G401 (cell line): ENCODE data around the gene TADA3. TPM values are rescaled to one million over a fixed set of nuclear protein-coding genes. Genes with fewer than 3 reads are reported as not detected.

ENCODE experiments used
- DNase-seq: peaks from one replicate; pipeline ENCODE4 v3.0.0-alpha.2; 2015; ENCODE audit warnings: low spot score
- in situ Hi-C: cut with HindIII; loops from 2 replicates; pipeline ENCODE4 v1.10.0; 2016; ENCODE audit warnings: low sequenced_read_pairs, mixed read lengths
- total RNA-seq: library from RNA; depleted of rRNA; stranded (reverse); fragments of >200 nt; shearing (Covaris generic); gene quantifications from 2 replicates; pipeline ENCODE4 v1.2.3, GENCODE V29; 2014; rRNA removed

Gene TADA3
- total RNA-seq, 1 experiment from 2014 or later, result 72.1 TPM

DNA sequence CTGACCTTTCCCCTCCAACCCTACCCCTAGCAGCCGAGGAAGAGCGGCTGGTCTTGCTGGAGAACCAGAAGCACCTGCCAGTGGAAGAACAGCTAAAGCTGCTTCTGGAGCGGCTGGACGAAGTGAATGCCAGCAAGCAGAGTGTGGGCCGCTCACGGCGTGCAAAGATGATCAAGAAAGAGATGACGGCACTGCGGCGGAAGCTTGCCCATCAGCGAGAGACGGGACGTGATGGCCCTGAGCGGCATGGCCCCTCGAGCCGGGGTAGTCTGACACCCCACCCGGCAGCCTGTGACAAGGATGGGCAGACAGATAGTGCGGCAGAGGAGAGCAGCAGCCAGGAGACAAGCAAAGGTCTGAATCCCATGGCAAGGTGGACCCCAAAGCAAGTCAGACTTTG is 48.7 kb downstream of the TADA3 start:
- no peak for DNase-seq
- in situ Hi-C loops, result no loop called here

DNA sequence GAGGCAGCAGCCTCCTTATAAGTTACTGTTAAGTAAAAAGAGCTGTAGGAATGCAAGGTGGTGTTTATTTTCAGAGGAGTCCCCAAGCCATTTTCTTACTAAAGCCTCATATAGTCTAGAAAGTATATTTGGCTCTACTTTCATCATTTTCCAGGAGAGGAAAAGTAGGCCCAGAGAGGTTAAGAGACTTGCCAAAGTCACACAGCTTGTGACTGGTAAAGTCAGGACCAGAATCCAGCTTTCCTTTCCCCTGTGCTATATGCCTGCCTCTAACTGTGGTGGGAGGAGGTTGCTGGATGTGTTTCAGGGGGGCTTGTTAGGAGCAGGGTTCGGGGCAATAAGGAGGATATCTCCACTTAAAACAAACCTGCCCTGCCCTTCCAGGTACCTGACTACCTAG is 49.7 kb downstream of the TADA3 start:
- DNase-seq, result no peak
- in situ Hi-C loops, result no loop called here

DNA sequence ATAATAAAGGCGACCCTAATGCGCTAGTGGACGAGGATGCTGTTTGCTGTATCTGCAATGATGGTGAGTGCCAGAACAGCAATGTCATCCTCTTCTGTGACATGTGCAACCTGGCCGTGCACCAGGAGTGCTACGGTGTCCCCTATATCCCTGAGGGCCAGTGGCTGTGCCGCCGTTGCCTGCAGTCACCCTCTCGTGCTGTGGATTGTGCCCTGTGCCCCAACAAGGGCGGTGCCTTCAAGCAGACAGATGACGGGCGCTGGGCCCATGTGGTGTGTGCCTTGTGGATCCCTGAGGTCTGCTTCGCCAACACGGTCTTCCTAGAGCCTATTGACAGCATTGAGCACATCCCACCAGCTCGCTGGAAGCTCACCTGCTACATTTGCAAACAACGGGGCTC is 53.1 kb downstream of the TADA3 start:
- no peak for DNase-seq
- in situ Hi-C loops, result no loop called here

- in situ Hi-C loops, result no loop called here
- DNase-seq, result peak; percentile 21
Measured at GRCh38 chr3:9736831-9737230, 55.4 kb downstream of the TADA3 start.

- in situ Hi-C loops, result no loop called here
- DNase-seq, result peak; percentile 48
Measured at GRCh38 chr3:9732740-9733115, 59.5 kb downstream of the TADA3 start.

DNA sequence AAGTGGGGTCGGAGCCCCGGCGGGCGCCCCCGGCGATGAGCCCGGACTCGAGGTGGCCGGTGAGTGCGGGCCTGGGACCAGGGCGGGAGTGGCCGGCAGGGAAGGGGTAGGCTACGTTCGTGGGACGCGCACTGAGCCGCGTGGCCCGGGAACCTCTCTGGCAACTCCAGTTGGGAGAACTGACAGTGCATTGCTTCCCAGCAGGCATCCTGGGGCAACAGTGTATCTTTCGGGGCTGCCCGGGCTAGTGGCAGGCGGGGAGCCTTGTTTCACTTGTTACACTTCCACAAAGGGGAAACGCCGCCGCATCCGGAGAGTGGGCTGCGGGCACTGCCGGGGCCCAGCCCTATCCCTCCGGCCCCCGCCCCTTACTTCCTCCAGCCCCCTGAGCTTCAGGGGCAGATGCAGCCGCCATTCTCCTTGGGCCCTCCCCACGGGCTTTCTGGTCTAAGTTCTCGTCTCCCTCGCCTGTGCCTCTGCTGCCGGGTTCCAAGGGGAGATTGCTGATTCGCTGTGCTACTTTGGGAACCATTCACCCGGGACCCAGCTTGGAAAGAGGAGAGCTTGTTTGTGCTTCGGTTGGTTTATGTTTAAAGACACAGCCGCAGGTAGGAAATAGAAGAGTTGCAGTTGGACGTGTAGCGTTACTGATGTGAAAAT is 60.1 kb downstream of the TADA3 start:
- DNase-seq, result no peak
- in situ Hi-C loops, result no loop called here

DNA sequence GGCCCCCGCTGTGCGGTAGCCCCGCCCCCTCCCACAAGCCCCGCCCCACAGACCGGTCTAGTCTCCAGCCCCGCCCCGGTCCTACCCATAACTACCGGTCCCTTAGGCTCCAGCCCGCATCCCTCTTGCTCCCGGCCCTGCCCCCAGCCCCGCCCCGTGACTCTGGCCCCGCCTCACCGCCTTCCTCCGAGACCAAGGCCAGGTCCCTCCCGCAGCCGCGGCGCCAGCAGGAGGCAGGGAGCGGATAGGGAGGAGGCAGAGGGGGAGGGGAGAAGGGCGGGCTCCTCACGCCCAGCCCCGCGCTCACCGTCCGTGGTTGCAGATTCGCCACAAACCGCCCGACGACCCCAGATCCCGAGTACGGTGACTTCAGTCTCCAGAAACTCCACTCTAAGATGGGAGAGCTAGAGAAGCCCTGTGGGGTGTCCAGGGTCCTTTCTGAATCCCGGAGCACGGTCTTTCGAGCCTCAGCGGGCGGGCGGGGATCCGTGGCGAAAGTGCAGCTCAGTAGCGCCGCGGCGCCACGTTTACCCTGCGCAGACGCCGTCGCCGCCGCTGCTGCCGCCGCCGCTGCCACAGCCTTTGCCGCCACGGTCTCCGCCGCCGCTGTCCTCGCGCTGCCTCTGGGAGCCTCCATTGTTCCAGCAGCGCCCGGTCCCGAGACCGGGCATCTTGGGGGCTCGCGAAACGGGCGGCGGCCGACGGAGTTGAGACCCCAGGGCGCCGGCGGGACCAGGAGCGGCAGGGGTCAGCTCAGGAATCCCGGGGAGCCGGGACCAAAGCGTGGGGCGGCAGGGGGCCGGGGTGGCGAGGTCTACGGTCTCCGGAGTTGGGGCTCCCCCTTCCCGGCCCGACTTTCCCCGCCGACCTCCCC is 60.8 kb downstream of the TADA3 start, which contains the start of gene BRPF1:
BRPF1 (plus strand) TSS at position 530 of the 874 bp plus-strand sequence. CDS start 2,406 bp downstream, outside the sequence.
- DNase-seq, result peak; percentile 99
- in situ Hi-C loops, result no loop called here

GRCh38 chr3:9730657-9731205 is 61.5 kb downstream of the TADA3 start:
- in situ Hi-C loops, result no loop called here
- no peak for DNase-seq

Other genes starting within 250 kb of the TADA3 start
- not detected in 2 replicates for gene LHFPL4, start 238.7 kb downstream of the TADA3 start, total RNA-seq
- 37.7 and 39.1 TPM in 2 replicates for gene MTMR14, start 143.0 kb downstream of the TADA3 start, total RNA-seq
- 0.80 and 3.9 TPM in 2 replicates for gene CPNE9, start 88.6 kb downstream of the TADA3 start, total RNA-seq
- gene BRPF1, start 60.7 kb downstream of the TADA3 start, total RNA-seq, result 18.5 and 23.7 TPM in 2 replicates
- 32.1 and 35.3 TPM in 2 replicates for gene OGG1, start 42.5 kb downstream of the TADA3 start, total RNA-seq
- gene CAMK1, start 22.5 kb downstream of the TADA3 start, total RNA-seq, result not detected in 2 replicates
- gene ARPC4, start 609 bp upstream of the TADA3 start, total RNA-seq, result 231 and 292 TPM in 2 replicates
- gene TTLL3, start 17.8 kb upstream of the TADA3 start, total RNA-seq, result 4.6 and 5.4 TPM in 2 replicates
- 82.7 and 98.7 TPM in 2 replicates for gene RPUSD3, start 51.5 kb upstream of the TADA3 start, total RNA-seq
- not detected in 2 replicates for gene CIDEC, start 87.8 kb upstream of the TADA3 start, total RNA-seq
- gene JAGN1, start 98.1 kb upstream of the TADA3 start, total RNA-seq, result 25.1 and 30.0 TPM in 2 replicates
- gene IL17RE, start 110.4 kb upstream of the TADA3 start, total RNA-seq, result 3.6 and 5.3 TPM in 2 replicates
- gene IL17RC, start 124.6 kb upstream of the TADA3 start, total RNA-seq, result 12.2 and 22.5 TPM in 2 replicates
- gene CRELD1, start 141.4 kb upstream of the TADA3 start, total RNA-seq, result 13.3 and 30.0 TPM in 2 replicates
- 8.6 and 11.5 TPM in 2 replicates for gene PRRT3, start 159.9 kb upstream of the TADA3 start, total RNA-seq
- gene EMC3, start 194.4 kb upstream of the TADA3 start, total RNA-seq, result 30.3 and 63.2 TPM in 2 replicates
- 17.8 and 43.1 TPM in 2 replicates for gene FANCD2, start 234.0 kb upstream of the TADA3 start, total RNA-seq